ES-I3 (cell line): ENCODE results near the gene CTPS2.
"Not testable (repeated sequence)": the region's sequence is repeated elsewhere in the genome, so short reads cannot be mapped to it uniquely, and the experiment has no call there.

Experiments used
- H3K36me3 ChIP-seq: 2 replicates; pipeline ENCODE4 v1.6.1; 2013; ENCODE audit warnings: mild to moderate bottlenecking, low read length, control low read depth, moderate library complexity; ENCODE audit not compliant: insufficient read depth
- H3K4me1 ChIP-seq: 2 replicates; pipeline ENCODE4 v1.6.1; 2013; ENCODE audit warnings: mild to moderate bottlenecking, control low read depth, low read length; ENCODE audit not compliant: insufficient read depth
- H3K9ac ChIP-seq: 2 replicates; pipeline ENCODE4 v1.6.1; 2013; ENCODE audit warnings: low read depth, mild to moderate bottlenecking, low read length, moderate library complexity
- H3K9me3 ChIP-seq: 2 replicates; pipeline ENCODE4 v1.6.1; 2013; ENCODE audit warnings: mild to moderate bottlenecking, low read length, moderate library complexity; ENCODE audit not compliant: control insufficient read depth, insufficient read depth

CTPS2 gene

DNA sequence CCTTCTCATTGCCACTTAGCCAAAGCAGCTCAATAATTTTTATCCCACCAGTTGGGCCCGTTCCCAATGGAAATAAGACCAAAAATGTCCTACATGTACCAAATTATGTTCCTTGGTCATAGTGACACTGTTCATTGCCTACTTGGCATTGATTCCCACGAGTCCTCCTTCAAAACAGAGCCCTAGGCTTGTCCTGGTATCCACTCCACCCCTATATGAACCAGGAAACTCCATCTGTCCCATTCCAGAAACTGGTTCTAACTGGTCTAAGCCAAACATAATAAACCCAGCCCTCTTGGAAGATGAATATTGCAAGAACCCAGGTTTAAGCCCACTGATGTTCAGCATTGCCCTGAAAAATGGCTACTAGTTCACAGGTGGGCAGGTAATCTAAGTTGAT is 93.4 kb downstream of the CTPS2 start:
- peaks cover 11% of the 10 kb centered on the region; the same call in 1 of the 2 replicates for H3K36me3 ChIP-seq

DNA sequence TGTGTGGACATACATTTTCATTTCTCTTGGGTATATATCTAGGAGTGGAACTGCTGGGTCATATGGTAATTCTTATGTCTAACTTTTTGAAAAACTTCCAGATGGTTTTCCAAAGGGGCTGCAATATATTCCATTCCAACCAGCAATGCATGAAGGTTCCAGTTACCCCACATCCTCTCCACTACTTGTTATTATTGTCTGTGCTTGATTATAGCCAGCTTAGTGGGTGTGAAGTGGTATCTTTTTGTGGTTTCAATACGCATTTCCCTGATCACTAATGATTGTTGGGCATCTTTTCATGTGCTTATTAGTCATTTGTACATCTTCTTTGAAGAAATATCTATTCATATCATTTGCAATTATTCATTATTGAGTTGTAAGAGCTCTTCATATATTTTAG is 94.0 kb downstream of the CTPS2 start:
- Histone ChIP-seq H3K4me1 (no peaks in the 10 kb centered on the region), H3K36me3 (peaks cover 11% of the 10 kb centered on the region; the same call in 1 of the 2 replicates), H3K9me3 (no peaks in the 10 kb centered on the region), H3K9ac (no peak overlapping the region)

More for the DNA sequence above, 93.4 kb downstream of the CTPS2 start:
- no peak overlapping the region for H3K9ac ChIP-seq
- no peaks in the 10 kb centered on the region for H3K9me3 ChIP-seq
- H3K4me1 ChIP-seq, result no peaks in the 10 kb centered on the region

DNA sequence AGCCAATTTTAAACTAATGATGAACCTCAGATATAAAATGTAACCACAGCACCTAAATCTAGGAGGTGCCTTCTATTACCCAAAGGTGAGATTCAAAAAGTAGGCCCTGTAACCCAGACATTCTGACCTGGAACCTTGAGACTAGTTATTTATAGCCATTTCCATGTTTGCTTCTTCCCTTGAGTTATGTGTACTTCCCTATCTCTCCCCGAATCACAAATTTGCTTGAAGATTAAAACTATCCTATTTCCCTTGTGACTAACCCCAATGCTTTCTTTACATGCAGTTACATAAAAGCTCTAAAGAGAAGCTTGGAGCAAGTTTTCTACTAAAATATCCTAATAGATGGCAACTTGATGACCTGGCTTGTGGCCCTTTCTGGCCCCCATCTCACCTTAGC is 95.1 kb downstream of the CTPS2 start:
- Histone ChIP-seq H3K4me1 (peaks cover 8% of the 10 kb centered on the region), H3K9ac (no peak overlapping the region), H3K36me3 (peaks cover 11% of the 10 kb centered on the region; the same call in 1 of the 2 replicates), H3K9me3 (no peaks in the 10 kb centered on the region)

DNA sequence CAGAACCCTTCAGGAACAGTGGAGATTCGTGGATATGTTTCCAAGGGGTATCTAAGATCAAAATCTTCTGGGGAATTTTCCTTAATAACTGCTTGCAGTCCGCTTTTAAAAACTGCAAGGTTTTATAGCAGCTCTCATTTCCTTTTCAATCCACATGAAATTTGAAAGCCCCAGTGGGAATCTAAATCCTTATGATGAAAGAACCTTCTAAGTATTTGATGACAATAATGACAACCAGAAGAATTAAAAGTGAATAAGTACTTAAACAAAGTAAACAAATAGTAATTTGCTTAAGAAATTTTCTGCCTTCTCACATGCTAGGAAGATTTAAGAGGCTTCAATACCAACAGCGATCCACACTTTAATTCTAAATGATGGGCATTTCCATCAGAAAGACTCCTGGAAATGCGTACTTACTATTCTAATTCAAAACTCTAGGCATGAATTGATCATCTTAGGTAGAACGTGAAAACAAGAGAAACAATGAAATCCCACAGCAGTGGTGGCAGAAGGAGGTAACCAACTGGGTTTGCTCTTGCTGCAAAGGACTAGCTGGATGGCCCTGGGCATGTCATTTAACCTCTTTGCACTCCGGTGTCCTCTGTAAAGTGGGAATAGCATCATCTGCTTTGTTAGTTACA is 100.1 kb downstream of the CTPS2 start:
- Histone ChIP-seq H3K9me3 (no peaks in the 10 kb centered on the region), H3K4me1 (peaks cover 15% of the 10 kb centered on the region), H3K36me3 (peaks cover 15% of the 10 kb centered on the region; the same call in 1 of the 2 replicates), H3K9ac (no peak overlapping the region)

DNA sequence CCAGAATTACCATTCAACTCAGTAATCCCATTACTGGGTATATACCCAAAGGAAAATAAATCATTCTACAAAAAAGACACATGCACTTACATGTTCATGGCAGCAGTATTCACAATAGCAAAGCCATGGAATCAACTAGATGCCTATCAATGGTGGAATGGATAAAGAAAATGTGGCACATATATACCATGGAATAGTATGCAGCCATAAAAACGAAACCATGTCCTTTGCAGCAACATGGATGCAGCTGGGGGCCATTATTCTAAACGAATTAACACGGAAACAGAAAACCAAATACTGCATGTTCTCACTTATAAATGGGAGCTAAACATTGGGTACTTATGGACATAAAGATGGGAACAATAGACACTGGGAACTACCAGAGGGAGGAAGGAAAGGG is 101.8 kb downstream of the CTPS2 start:
- H3K9ac ChIP-seq, H3K9me3 ChIP-seq: not testable (repeated sequence)
- Histone ChIP-seq H3K36me3 (peaks cover 14% of the 10 kb centered on the region; the same call in 1 of the 2 replicates), H3K4me1 (peaks cover 15% of the 10 kb centered on the region)

DNA sequence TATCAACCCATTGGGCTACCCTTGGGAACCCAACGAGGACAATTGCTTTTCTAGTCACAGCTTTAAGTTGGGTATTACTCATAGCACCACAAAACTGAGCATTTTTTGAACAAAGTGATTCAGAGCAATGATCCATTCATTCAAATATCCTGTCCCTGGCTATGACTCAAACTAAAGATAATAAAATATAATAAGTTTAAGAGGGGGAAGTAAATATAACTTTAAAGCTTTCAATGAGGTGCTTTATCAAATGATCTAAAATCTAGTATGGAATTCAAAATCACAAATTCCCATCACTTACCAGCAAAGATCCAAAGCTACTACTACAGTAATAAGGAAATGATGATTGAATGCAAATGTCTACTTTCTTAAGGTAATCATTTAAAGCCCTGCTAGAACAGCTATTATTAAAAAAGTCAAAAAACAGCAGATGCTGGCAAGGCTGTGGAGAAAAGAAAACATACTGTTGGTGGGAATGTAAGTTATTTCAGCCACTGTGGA is 102.3 kb downstream of the CTPS2 start:
- peaks cover 9% of the 10 kb centered on the region; the same call in 1 of the 2 replicates for H3K36me3 ChIP-seq

DNA sequence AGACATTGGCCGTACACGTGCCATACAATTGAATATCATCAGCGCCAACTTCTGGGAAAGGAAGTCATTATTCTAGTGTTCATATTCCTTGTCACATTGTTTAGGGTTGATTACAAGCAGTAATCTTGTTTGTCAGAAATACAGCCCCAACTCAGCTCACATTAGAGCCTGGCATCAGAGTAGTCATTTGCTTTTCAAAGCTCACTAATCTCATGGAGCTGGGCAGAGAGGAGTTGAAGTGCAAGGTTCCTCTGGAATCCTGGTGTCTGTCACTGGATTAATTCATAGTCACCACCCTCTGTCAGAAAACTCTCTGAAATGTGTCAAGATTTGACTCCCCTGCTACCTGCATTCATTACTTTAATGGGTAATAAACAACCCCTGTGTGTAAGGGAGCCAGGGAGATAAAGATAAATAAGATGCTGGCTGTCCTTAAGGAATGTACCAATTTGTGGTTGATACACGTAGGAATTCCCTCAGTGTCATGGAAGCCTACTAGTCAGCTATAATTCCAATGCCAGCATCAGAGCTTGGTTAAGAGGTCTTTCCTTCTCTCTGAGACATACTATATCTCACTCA is 106.2 kb downstream of the CTPS2 start:
- Histone ChIP-seq H3K4me1 (0 out of 2 replicates have a peak, but pooled peaks cover 3% of the 10 kb centered on the region), H3K36me3 (peaks cover 9% of the 10 kb centered on the region), H3K9me3 (no peaks in the 10 kb centered on the region), H3K9ac (no peak overlapping the region)

More for the DNA sequence above, 102.3 kb downstream of the CTPS2 start:
- H3K4me1 ChIP-seq, result peaks cover 15% of the 10 kb centered on the region
- no peaks in the 10 kb centered on the region for H3K9me3 ChIP-seq
- H3K9ac ChIP-seq, result no peak overlapping the region

DNA sequence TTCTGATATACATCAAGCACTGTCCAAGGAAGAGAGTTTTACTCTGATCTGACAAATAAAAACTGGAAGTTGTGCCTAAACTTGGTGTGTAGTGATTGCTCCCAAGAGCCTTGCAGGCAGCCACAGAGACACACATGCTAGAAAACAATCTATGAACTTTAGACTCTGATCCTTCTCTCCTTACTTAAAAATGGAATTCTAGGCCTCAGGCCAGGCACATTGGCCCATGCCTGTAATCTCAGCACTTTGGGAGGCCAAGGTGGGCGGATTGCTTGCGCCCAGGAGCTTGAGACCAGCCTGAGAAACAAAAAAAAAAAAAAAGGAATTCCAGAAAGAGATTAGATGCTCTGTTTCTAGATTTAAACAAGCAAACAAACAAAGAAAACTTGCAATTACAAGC is 108.1 kb downstream of the CTPS2 start:
- Histone ChIP-seq H3K36me3 (peaks cover 5% of the 10 kb centered on the region), H3K4me1 (peaks cover 3% of the 10 kb centered on the region; the same call in 1 of the 2 replicates), H3K9me3 (no peaks in the 10 kb centered on the region; the same call in 1 of the 2 replicates), H3K9ac (no peak overlapping the region)

DNA sequence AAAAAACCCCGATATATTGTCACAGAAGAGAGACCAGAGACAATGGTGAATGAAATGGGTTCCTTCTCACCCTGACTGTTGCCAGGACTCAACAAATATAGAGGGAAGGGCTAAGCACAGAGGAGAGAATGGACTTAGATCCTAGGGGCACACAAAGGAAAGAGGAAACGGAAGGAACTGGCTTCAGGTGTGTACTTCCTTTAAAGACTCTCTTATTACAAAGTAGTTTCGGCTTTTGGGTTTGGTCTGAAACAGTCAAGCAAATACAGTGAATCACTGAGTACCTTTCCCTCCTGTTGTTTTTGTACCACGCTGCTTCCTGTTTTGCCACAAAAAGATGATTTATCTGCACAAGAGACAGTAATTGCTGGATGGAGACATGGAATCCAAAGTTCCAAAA is 108.6 kb downstream of the CTPS2 start:
- no peaks in the 10 kb centered on the region; the same call in 1 of the 2 replicates for H3K9me3 ChIP-seq
- H3K36me3 ChIP-seq, result peaks cover 5% of the 10 kb centered on the region
- peaks cover 3% of the 10 kb centered on the region; the same call in 1 of the 2 replicates for H3K4me1 ChIP-seq
- H3K9ac ChIP-seq, result no peak overlapping the region

DNA sequence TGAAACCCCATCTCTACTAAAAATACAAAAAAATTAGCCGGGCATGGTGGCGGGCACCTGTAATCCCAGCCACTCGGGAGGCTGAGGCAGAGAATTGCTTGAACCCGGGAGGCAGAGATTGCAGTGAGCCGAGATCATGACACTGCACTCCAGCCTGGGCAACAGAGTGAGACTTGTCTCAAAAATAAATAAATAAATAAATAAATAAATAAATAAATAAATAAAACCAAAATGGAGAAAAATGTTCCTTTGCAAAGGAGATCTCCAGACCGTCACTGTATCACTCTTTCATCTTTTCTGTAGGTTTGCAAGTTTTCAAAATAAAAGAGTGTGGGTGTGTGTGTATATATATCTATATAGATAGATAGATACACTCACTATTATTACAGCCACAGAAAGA is 109.2 kb downstream of the CTPS2 start:
- H3K36me3 ChIP-seq, H3K9ac ChIP-seq, H3K4me1 ChIP-seq, H3K9me3 ChIP-seq: not testable (repeated sequence)

DNA sequence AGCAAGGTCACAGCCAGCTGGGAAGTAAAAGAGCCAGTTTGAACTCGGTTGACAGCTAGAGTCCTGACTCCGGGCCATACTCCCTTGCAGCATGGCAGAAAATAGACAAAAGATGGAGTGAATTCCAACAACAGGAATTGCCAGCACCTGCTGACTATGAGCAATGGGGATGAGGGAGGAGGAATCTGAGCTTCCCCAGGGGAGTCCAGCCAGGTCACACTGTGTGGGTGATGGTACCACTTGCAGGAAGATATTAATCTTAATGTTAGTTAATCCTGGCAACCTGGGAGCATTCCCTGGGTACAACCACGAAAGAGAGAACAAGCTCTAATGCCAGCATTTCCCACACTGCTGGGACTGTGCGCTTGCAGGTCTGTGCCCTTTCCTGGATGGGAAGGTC is 110.6 kb downstream of the CTPS2 start:
- Histone ChIP-seq H3K4me1 (peaks cover 3% of the 10 kb centered on the region; the same call in 1 of the 2 replicates), H3K36me3 (no peaks in the 10 kb centered on the region; the same call in none of the 2 replicates), H3K9me3 (no peaks in the 10 kb centered on the region; the same call in 1 of the 2 replicates)

DNA sequence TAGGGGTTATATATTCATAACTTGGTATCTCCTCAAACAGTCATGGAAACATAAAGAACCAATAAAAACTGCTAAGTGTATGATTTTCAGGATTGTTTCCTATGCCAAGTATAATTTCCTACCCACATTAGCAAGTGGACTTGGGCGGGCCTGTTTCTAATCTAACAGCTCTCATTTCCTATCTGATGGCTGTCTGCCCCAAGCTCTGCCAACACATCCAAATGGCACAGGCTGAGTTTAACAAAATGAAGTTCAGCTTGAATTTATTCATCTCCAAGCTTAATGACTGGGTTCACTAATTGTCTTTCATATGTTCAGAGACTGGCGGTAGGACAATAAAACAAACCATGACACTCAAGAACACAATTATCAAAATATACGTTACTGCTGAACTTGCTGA is 118.0 kb downstream of the CTPS2 start:
- H3K36me3 ChIP-seq, result peaks cover 8% of the 10 kb centered on the region; the same call in 1 of the 2 replicates
- H3K9ac ChIP-seq, result no peak overlapping the region
- H3K9me3 ChIP-seq, result no peaks in the 10 kb centered on the region; the same call in 1 of the 2 replicates
- H3K4me1 ChIP-seq, result 0 out of 2 replicates have a peak, but pooled peaks cover 5% of the 10 kb centered on the region

More for the DNA sequence above, 110.6 kb downstream of the CTPS2 start:
- H3K9ac ChIP-seq, result no peak overlapping the region

DNA sequence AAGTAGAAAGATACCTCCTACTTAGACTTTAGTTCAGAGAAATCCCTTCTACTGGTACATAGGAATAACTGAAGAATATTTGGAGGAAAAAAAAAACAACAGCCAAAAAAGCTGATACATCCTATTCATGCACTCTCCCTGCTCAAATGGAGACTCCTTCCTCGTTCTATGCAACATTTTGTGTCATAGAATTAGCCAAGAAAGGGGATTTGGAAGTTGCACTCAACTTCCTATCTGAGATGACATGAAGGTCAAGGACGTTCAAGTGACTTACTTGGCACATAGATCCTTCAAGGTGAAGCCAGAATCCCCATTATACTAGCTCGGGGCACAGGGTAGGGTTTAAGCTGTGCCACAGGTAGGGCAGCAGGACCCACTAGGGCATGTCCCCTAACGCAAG is 118.7 kb downstream of the CTPS2 start:
- Histone ChIP-seq H3K36me3 (peaks cover 13% of the 10 kb centered on the region; the same call in 1 of the 2 replicates), H3K9ac (no peak overlapping the region), H3K9me3 (no peaks in the 10 kb centered on the region), H3K4me1 (0 out of 2 replicates have a peak, but pooled peaks cover 5% of the 10 kb centered on the region)

DNA sequence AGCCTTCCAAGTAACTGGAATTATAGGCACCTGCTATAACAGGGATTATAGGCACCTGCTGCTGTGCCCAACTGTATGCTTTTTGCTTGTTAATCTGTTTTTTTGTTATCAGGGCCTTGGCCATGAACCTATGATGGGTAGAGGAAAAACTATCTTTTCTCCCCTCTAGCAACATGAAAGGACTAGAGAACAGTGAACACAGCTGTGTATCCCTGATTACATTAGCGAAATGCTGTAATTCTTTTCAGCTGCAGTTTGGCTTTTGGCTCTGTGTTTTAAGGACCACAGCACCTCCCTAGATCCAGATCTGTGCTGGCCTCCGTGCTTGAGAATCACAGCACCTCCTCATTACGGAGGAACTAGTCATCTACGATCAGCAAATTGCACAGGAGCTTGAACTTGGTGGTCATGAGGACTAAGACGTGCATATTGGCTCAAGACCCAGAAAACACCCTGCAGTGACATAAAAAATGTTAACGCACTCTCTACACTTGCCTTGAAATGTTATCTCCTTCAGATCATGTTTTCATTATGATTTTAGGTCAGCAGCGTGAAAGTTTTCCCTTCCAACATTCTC is 120.2 kb downstream of the CTPS2 start:
- H3K9me3 ChIP-seq, result 0 out of 2 replicates have a peak, but pooled peaks cover 4% of the 10 kb centered on the region
- peaks cover 18% of the 10 kb centered on the region; the same call in 1 of the 2 replicates for H3K36me3 ChIP-seq
- 0 out of 2 replicates have a peak, but pooled peaks cover 5% of the 10 kb centered on the region for H3K4me1 ChIP-seq
- no peak overlapping the region for H3K9ac ChIP-seq
